ENCODE measurements around the gene PICALM.
A peak's percentile ranks its signal among the peaks of the same experiment; 100 is the strongest.
"Not testable (repeated sequence)": the region's sequence is repeated elsewhere in the genome, so short reads cannot be mapped to it uniquely, and the experiment has no call there.

PICALM gene

GRCh38 chr11:85976525-85976924 is 92.4 kb downstream of the PICALM start:
- no peak for DNase-seq (ENCODE audit: low spot score)

- peak; percentile 33 for DNase-seq (ENCODE audit: low spot score)
These were observed 94.8 kb downstream of the PICALM start for GRCh38 chr11:85974122-85974521.

DNA sequence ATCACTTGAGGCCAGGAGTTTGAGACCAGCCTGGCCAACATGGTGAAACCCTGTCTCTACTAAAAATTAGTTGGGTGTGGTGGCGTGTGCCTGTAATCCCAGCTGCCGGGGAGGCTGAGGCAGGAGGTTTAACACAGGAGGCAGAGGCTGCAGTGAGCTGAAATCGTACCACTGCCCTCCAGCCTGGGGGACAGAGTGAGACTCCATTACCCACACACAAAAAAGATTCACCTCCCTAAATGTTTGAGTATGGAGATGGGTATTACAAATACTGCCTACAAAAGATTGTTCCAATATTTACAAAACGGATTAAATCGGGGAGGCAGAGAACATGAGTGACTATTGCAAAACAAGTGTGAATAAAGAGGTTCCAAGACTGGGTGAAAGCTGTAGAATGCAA is 98.3 kb downstream of the PICALM start:
- DNase-seq (ENCODE audit: low spot score): no peak

GRCh38 chr11:85967457-85967856 is 101.4 kb downstream of the PICALM start:
- DNase-seq (ENCODE audit: low spot score): no peak

- DNase-seq (ENCODE audit: low spot score): no peak
These were observed 103.7 kb downstream of the PICALM start for GRCh38 chr11:85965202-85965601.

DNA sequence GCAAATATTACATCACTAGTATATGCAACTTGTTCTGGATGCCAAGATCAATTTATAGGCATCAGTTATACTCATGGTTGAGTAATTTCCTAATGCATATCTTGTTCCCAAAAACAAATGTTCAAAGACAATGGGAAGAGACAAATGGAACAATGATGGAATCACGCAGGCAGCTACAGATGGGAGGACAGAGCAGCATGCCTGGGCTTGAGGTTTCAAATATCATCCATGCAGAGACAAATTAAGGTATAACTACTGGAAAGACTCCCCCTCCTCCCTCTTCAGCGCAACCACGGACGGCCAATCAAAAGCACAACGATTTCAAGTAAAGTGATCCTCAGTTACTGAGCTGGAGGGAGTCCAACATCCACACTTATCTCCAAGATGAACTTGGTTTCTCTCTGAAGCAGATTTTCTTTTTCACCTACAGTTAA is 106.9 kb downstream of the PICALM start:
- DNase-seq (ENCODE audit: low spot score): no peak

DNA sequence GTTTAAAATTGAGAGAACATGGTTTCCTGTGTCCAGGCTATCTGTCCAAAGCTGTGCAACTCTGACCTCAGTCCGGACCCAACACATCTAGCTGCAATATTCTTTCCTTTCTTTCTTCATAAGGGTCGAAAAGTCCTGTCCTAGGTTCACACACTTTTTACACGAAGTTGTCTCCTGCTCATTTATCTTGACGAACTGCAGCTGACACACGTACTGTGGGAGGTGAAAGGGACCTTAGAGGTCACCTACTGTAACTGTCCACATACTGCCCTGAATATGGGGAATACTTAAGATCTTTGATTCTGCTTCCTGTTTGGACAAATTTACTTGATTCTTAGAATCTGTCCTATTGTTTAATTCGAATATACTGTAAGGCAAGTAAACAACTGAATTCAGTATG is 107.8 kb downstream of the PICALM start:
- no peak for DNase-seq (ENCODE audit: low spot score)

GRCh38 chr11:85960678-85961077 is 108.2 kb downstream of the PICALM start:
- no peak for DNase-seq (ENCODE audit: low spot score)

DNA sequence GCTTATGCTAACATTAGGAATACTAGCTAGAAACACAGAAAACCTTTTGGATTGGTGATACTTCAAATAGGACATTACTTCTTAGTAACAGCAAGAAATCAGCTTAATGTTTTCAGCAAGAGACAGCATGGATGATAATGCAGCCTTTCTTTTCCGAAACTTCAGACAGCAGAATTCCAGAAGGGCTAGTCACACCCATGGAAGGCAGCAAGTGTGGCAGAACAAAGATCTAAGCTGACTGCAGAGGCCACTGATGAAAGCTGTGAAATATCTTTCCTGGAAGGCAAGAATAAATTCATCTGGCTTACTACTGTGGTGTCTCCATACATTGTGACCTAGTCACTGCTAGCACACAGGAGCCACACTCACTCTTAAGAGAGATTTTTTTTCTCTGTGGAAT is 113.4 kb downstream of the PICALM start:
- no peak for DNase-seq (ENCODE audit: low spot score)

GRCh38 chr11:85953491-85954143 is 115.3 kb downstream of the PICALM start:
- DNase-seq (ENCODE audit: low spot score): no peak

DNA sequence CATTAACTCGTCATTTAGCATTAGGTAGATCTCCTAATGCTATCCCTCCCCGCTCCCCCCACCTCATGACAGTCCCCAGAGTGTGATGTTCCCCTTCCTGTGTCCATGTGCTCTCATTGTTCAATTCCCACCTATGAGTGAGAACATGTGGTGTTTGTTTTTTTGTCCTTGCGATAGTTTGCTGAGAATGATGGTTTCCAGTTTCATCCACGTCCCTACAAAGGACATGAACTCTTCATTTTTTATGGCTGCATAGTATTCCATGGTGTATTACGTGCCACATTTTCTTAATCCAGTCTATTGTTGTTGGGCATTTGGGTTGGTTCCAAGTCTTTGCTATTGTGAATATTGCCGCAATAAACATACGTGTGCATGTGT is 116.8 kb downstream of the PICALM start:
- not testable (repeated sequence) for DNase-seq (ENCODE audit: low spot score)

GRCh38 chr11:85951428-85952107 is 117.3 kb downstream of the PICALM start:
- no peak for DNase-seq (ENCODE audit: low spot score)

DNA sequence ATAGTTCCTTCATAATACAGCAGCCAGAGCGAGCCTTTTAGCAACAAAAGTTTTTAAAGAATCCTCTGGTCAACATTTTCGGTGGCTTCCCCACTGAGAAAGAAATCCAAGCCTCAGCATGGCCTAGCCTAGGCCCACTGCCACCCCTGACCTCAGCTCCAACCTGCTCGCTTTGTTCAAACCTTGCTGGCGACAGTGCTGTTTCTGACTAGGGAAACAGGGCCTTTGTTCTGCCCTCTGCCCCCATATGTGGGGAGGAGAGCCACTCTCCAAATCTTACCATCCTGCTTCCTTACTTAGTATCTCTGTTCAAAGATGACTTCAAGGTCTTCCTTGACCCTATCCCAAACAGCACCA is 117.9 kb downstream of the PICALM start:
- DNase-seq (ENCODE audit: low spot score): no peak

- no peak for DNase-seq (ENCODE audit: low spot score)
These were observed 118.4 kb downstream of the PICALM start for GRCh38 chr11:85950317-85951048.

DNA sequence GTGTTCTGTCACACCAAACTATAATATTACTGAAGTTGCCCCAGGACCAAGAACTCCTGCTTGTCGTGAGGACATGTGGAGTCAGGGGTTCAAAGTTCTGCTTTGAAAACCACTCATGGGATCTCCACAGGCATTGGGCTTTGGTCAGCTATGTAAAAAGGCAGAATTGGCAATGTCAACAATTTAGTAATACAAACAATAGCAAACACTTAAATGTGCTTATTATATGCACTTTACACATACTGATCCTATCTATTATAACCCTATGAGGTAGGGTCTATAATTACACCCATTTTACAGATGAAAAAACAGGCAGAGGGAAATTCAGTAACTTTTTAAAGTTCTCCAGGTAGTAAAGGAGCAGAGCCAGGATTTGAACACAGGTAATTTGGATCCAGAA is 119.1 kb downstream of the PICALM start:
- no peak for DNase-seq (ENCODE audit: low spot score)

GRCh38 chr11:85948884-85949283 is 120.0 kb downstream of the PICALM start:
- no peak for DNase-seq (ENCODE audit: low spot score)

DNA sequence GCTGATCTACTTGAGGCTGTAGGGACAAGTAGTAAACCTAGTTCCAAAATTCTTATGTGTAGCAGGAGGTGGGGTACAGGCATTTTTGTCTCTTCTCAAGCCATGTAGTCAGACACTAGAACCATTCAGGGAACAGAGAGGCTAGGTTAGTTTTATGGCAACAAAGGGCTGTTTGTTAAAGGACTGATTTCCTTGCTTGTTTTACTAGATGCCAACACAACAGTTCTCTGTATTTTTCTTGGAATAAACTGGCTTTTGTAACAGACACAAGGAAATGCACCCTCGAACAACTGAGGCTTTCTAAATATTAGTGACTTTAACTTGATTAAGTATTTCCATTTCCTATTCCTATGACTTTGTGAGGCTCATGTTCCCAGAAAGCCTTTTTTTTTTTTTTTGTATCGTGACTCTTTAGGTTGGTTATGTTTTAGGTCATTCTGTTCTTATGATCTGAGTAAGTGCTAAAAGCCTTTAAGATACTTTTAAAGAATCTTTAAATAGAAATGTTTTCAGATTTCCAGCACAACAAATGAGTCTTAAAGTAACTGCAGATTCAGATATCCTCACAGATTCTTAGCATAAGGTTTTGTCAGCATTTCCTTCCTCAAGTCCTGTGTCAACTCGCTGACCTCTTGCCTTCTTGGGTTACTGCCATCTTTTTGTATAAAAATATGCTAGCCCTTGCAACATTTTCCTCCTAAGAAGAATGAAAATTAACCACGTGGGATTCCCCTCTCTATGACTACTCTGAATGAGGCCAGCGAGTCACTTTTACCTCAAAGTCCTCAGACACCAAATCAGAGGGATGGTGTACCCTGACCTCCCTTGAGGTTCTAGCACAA is 121.2 kb downstream of the PICALM start:
- DNase-seq (ENCODE audit: low spot score): no peak

GRCh38 chr11:85946221-85946620 is 122.7 kb downstream of the PICALM start:
- no peak for DNase-seq (ENCODE audit: low spot score)

GRCh38 chr11:85945788-85946187 is 123.1 kb downstream of the PICALM start:
- DNase-seq (ENCODE audit: low spot score): no peak

GRCh38 chr11:85945296-85945695 is 123.6 kb downstream of the PICALM start:
- DNase-seq (ENCODE audit: low spot score): no peak

- DNase-seq (ENCODE audit: low spot score): peak; percentile 30
These were observed 127.4 kb downstream of the PICALM start for GRCh38 chr11:85941380-85941973.

All from hematopoietic multipotent progenitor cell treated with erythropoietin and hydrocortisone succinate and interleukin-3 and kit ligand, for 17 days (in vitro differentiated cells).